AG04450 (cell line): ENCODE data around the gene CEP57L1. TPM values are rescaled to one million over a fixed set of nuclear protein-coding genes. Genes with fewer than 3 reads are reported as not detected.

Source experiments
- CTCF ChIA-PET: fragments of 300-600, 350-600 bp; formaldehyde crosslinking; extraction: SDS; loops from one replicate; lab custom pipeline; 2022; ENCODE audit warnings: antibody characterized with exemption, inconsistent platforms; lab: Charles Lee
- POLR2A ChIA-PET: fragments of 350-600 bp; formaldehyde crosslinking; extraction: SDS; loops from one replicate; lab custom pipeline; 2021; ENCODE audit warnings: antibody characterized with exemption, inconsistent platforms; lab: Yijun Ruan, JAX
- DNase-seq: peaks from one replicate; pipeline ENCODE4 v3.0.0-alpha.2; 2011; ENCODE audit warnings: low read depth, low spot score
- H3K27ac ChIP-seq: one replicate; pipeline ENCODE4 v1.5.1; 2012; ENCODE audit warnings: low read depth, low read length, control low read depth
- H3K27me3 ChIP-seq: one replicate; pipeline ENCODE4 v1.6.0; 2012; ENCODE audit warnings: low read length; ENCODE audit not compliant: control insufficient read depth, insufficient read depth
- H3K4me3 ChIP-seq: 2 replicates; pipeline ENCODE4 v1.5.1; 2011; ENCODE audit warnings: mild to moderate bottlenecking, low read depth, low read length, control low read depth
- H3K9me3 ChIP-seq: 2 replicates; pipeline ENCODE4 v1.5.1; 2012; ENCODE audit warnings: low read length; ENCODE audit not compliant: control insufficient read depth, insufficient read depth
- polyA plus RNA-seq: library from polyadenylated mRNA; depleted of rRNA; stranded (reverse); fragments of >200 nt; gene quantifications from 2 replicates; pipeline ENCODE4 v1.2.3, GENCODE V29; 2011
- TF ChIP-seq, protein P1 (sequence below): IDR thresholded peaks from 2 replicates; pipeline ENCODE4 v1.5.1; 2011; ENCODE audit warnings: low read depth, low read length, control low read depth, inconsistent platforms

Gene CEP57L1
- polyA plus RNA-seq, 1 experiment = 21.2 TPM

DNA sequence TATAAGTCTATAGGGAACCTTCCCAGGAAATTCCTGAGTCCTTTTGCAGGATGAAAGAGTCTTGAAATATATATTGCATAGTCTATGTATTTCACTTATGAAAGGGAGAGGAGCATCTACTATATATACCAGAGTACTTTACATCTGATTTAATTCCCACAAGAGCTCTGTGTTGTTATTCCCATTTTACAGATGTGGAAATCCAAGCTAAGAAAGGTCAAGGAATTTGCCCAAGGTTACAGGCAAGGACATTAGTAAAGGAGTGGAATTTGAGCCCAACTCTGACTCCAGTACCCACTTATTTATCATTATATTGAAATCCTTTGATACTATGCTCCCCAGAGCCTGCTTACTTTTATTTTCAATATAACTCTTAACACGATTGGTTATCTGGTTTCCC is 3.2 kb upstream of the CEP57L1 start:
- Histone ChIP-seq H3K4me3 (peak overlapping the region; percentile 93), H3K27ac (no peak overlapping the region), H3K9me3 (no peaks in the 10 kb centered on the region), H3K27me3 (no peaks in the 10 kb centered on the region)
- CTCF ChIA-PET = interaction anchor here (1.2 to 1.4 kb wide), 2 partner anchors 19 to 304 kb away, joined by 3 to 4 read pairs; no protein-coding TSS in a partner anchor
- DNase-seq = no peak
- POLR2A ChIA-PET = no interaction called here
- TF ChIP-seq, protein P1, sequence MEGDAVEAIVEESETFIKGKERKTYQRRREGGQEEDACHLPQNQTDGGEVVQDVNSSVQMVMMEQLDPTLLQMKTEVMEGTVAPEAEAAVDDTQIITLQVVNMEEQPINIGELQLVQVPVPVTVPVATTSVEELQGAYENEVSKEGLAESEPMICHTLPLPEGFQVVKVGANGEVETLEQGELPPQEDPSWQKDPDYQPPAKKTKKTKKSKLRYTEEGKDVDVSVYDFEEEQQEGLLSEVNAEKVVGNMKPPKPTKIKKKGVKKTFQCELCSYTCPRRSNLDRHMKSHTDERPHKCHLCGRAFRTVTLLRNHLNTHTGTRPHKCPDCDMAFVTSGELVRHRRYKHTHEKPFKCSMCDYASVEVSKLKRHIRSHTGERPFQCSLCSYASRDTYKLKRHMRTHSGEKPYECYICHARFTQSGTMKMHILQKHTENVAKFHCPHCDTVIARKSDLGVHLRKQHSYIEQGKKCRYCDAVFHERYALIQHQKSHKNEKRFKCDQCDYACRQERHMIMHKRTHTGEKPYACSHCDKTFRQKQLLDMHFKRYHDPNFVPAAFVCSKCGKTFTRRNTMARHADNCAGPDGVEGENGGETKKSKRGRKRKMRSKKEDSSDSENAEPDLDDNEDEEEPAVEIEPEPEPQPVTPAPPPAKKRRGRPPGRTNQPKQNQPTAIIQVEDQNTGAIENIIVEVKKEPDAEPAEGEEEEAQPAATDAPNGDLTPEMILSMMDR = no peak

DNA sequence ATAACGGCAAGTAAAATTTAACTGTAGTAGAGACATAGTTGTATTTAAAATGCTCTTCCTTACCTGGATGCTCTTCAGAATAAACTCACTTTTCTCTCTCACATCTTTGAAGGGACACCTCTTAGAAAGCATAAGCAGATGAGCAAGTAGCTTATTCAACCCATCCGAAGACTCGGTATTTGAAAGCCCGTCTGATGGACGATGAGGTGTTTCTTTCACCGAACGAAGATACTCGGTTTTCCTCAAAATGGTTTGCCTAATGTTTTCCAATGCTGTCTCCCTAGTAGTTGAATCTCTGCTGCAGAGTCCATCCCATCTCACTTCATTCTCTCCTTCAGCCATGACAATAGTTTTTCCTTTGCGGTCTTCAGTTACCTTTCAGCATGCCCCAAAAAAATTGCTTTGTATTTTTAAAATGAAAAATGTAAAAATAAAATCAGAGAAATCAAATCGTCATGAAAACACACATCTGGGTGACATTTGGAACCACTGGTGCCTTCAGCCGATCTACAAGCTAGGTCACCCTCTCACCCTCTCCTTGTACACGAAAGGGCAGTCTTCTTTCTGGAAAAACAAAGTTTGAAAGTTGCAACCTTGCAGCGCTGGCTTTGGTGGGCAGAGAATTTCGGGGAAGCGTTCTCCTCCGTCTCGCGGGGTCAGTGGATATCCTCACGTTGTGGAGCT is 1.4 kb upstream of the CEP57L1 start:
- no peak for DNase-seq
- ChIA-PET POLR2A (interaction anchor here (0.6 to 3.2 kb wide), 21 partner anchors 8 to 1883 kb away, joined by 3 to 22 read pairs (median 4); partner anchors contain the start of genes ARMC2 and CD164), CTCF (interaction anchor here (0.6 to 1.5 kb wide), 7 partner anchors 9 to 552 kb away, joined by 3 to 8 read pairs (median 3); no protein-coding TSS in a partner anchor)
- Histone ChIP-seq H3K27me3 (no peaks in the 10 kb centered on the region), H3K4me3 (peak overlapping the region; percentile 93), H3K9me3 (no peaks in the 10 kb centered on the region), H3K27ac (peak overlapping the region; percentile 69)
- TF ChIP-seq, protein P1 = no peak

DNA sequence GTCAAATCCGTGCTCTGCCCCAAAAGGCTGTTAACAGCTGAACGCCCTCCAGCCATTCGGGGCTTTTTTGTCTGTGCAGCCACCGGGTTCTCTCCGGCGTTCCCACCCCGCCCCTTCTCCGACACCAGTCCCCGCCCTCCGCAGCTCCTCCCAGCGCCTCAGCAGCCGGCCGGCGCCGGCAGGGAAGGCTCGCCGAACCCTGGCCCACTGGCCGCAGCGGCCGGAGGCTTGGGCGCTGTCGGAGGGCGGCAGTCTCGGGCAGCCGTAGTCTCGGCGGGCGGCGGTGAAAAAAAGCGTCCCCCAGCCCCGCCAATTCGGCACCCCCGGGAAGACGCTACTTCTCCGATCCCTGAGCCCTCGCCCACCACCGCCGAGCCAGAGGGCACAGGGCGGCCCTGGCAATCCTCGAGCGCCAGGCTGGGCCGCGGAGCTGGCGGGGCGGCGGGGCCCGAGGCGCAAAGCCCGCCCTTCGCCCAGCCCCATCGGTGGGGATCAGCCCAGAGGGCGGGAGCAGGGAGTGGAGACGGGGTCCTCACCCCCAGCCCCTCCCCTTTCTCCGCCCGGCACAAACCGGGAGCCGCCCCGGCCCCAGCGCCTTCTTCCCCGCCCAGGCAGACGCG is 781 bp upstream of the CEP57L1 start, which contains the start of gene SESN1:
SESN1 (minus strand) TSS at position 431 of the 620 bp plus-strand sequence. CDS start 773 bp downstream, outside the sequence.
- TF ChIP-seq, protein P1 = no peak

DNA sequence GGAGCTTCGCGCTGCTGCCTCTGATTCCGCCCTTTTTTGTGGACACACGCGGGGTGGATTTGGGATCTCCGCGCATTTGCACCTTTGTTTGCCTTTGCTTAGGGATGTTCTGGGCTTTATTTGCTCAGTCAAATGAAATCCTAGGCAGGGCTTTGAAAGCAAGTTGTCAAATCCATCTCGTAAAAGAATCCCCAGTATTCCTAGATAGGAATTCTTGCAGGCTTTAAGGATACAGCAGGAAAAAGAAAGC is 453 bp downstream of the CEP57L1 start:
- Histone ChIP-seq H3K27me3 (no peaks in the 10 kb centered on the region), H3K4me3 (peak overlapping the region; percentile 93), H3K9me3 (no peaks in the 10 kb centered on the region), H3K27ac (peak overlapping the region; percentile 97)
- DNase-seq = no peak
- POLR2A ChIA-PET = interaction anchor here (1.3 to 3.2 kb wide), 4 partner anchors 10 to 537 kb away, joined by 3 to 22 read pairs (median 12); partner anchors contain the start of gene CD164
- CTCF ChIA-PET = no interaction called here
- TF ChIP-seq, protein P1 = no peak

More for the DNA sequence above, 781 bp upstream of the CEP57L1 start, which contains the start of gene SESN1:
- H3K27ac ChIP-seq = peak within 1 kb of the TSS; percentile 97
- no peaks in the 10 kb centered on the region for H3K27me3 ChIP-seq
- peak; percentile 96 for DNase-seq
- POLR2A ChIA-PET = interaction anchor here (0.5 to 3.2 kb wide), 24 partner anchors 9 to 1883 kb away, joined by 3 to 22 read pairs (median 4); partner anchors contain the start of genes ARMC2, CD164 and SMPD2
- CTCF ChIA-PET = interaction anchor here (0.6 to 1.5 kb wide), 7 partner anchors 10 to 552 kb away, joined by 3 to 8 read pairs (median 3); no protein-coding TSS in a partner anchor
- no peaks in the 10 kb centered on the region for H3K9me3 ChIP-seq
- peak within 1 kb of the TSS; percentile 93 for H3K4me3 ChIP-seq
